Kidney (tissue), 14 donors: ENCODE data around the gene PTGIS. TPM values are rescaled to one million over a fixed set of nuclear protein-coding genes. Genes with fewer than 3 reads are reported as not detected.

Experiments
- DNase-seq, 5 donors: peaks; one replicate each; pipeline ENCODE4 v3.0.0-alpha.2; 2013 to 2020
- FAIRE-seq: peaks from 2 replicates; lab custom pipeline; 2012; peaks lifted over from hg19 to GRCh38; lab: Jason Lieb, UNC
- H3K27ac ChIP-seq, 2 donors: one replicate each; pipeline ENCODE4 v1.7.0; 2013; ENCODE audit warnings: low read depth in 2 of 2, low read length in 2 of 2, inconsistent platforms in 1 of 2
- H3K27me3 ChIP-seq: one replicate; pipeline ENCODE4 v1.7.1; 2013; ENCODE audit warnings: low read length, inconsistent platforms; ENCODE audit not compliant: control insufficient read depth, insufficient read depth
- H3K36me3 ChIP-seq, 3 donors: one replicate each; pipeline versions ENCODE4 v1.7.0 to v1.7.1; 2013; ENCODE audit warnings: low read length in 3 of 3, control low read depth in 1 of 3, inconsistent platforms in 1 of 3; ENCODE audit not compliant: insufficient read depth in 3 of 3, control insufficient read depth in 2 of 3
- H3K4me1 ChIP-seq, 3 donors: one replicate each; pipeline versions ENCODE4 v1.7.0 to v1.7.1; 2013; ENCODE audit warnings: low read length in 3 of 3, inconsistent platforms in 1 of 3, low read depth in 1 of 3; ENCODE audit not compliant: control insufficient read depth in 2 of 3, insufficient read depth in 2 of 3
- H3K4me3 ChIP-seq, 3 donors: one replicate each; pipeline versions ENCODE4 v1.7.0 to v1.8.1; 2013; ENCODE audit warnings: low read length in 3 of 3, control low read depth in 1 of 3, inconsistent platforms in 1 of 3
- H3K9ac ChIP-seq, 3 donors: one replicate each; pipeline versions ENCODE4 v1.7.0 to v1.7.1; 2013; ENCODE audit warnings: low read length in 3 of 3, control low read depth in 1 of 3, inconsistent platforms in 1 of 3
- H3K9me3 ChIP-seq, 3 donors: one replicate each; pipeline versions ENCODE4 v1.7.0 to v1.7.1; 2013; ENCODE audit warnings: low read length in 3 of 3, control low read depth in 1 of 3, inconsistent platforms in 1 of 3; ENCODE audit not compliant: control insufficient read depth in 2 of 3, insufficient read depth in 1 of 3
- CTCF ChIP-seq: IDR thresholded peaks from 3 replicates; pipeline ENCODE4 v1.5.1; 2012; ENCODE audit warnings: mild to moderate bottlenecking, moderate library complexity, borderline replicate concordance; ENCODE audit not compliant: insufficient read depth; ENCODE audit errors: extremely low read depth
- intact Hi-C: fragments of 100-400 bp; cut with DNase I; formaldehyde crosslinking; loops from one replicate; pipeline ENCODE4 v1.11.1; 2022
- polyA plus RNA-seq: library from polyadenylated mRNA; stranded (reverse); fragments of 350-450 nt; fragmentation: Illumina TruSeq; extraction: RNeasy Lipid Tissue Mini Kit (QIAGEN cat#74804); gene quantifications from one replicate; pipeline ENCODE4 v1.2.3, GENCODE V29; 2014; ENCODE audit warnings: low read depth, low replicate concordance; ENCODE audit not compliant: insufficient read depth
- total RNA-seq: library from RNA; stranded (reverse); fragmentation: NEBNext Ultra II Directional; extraction: Animal tissue kit (Norgen Biotek cat#: 25700); gene quantifications from one replicate; pipeline ENCODE4 v1.2.1, GENCODE V29; 2021
- donor health status: control.
- donor health status: control.
- donor health status: control.
- donor health status: control.
- donor health status: control.
- donor health status: DM: yes; HTN: yes; CAD: no.
- donor health status: Normal renal cell carcinoma (clear cell type).

Gene PTGIS
- total and polyA plus RNA-seq, 2 donors from 2014 or later: 3.1 to 24.1 TPM

GRCh38 chr20:49580813-49581174 is 12.9 kb upstream of the PTGIS start:
- DNase-seq (no peak), FAIRE-seq (no peak)
- H3K9me3 ChIP-seq: peaks cover 0 to 4% (median 0%) of the 10 kb centered on the region in 3 donors
- H3K4me3 ChIP-seq: no peak overlapping the region
- H3K36me3 ChIP-seq: no peaks in the 10 kb centered on the region
- H3K27me3 ChIP-seq: no peaks in the 10 kb centered on the region
- H3K4me1 ChIP-seq: peaks cover 0 to 5% (median 0%) of the 10 kb centered on the region in 3 donors
- no peak for TF ChIP-seq CTCF
- H3K9ac ChIP-seq: no peak overlapping the region
- intact Hi-C loops: no loop called here
- no peak overlapping the region for H3K27ac ChIP-seq

GRCh38 chr20:49579874-49580812 is 12.2 kb upstream of the PTGIS start:
- Histone ChIP-seq H3K27me3 (no peaks in the 10 kb centered on the region), H3K4me1 (peaks cover 0 to 5% (median 0%) of the 10 kb centered on the region in 3 donors), H3K27ac (no peak overlapping the region), H3K9me3 (peaks cover 0 to 4% (median 0%) of the 10 kb centered on the region in 3 donors), H3K4me3 (no peak overlapping the region), H3K9ac (no peak overlapping the region), H3K36me3 (no peaks in the 10 kb centered on the region)
- DNase-seq (peak in 3 of 5 donors; percentile 41 to 87 (median 67)), FAIRE-seq (no peak)
- intact Hi-C loops: no loop called here
- no peak for TF ChIP-seq CTCF

- no peak for TF ChIP-seq CTCF
- H3K27ac ChIP-seq: no peak overlapping the region
- DNase-seq (no peak), FAIRE-seq (no peak)
- peaks cover 0 to 4% (median 0%) of the 10 kb centered on the region in 3 donors for H3K9me3 ChIP-seq
- H3K4me1 ChIP-seq: peaks cover 0 to 5% (median 0%) of the 10 kb centered on the region in 3 donors
- no peak overlapping the region for H3K4me3 ChIP-seq
- H3K9ac ChIP-seq: no peak overlapping the region
- H3K27me3 ChIP-seq: no peaks in the 10 kb centered on the region
- intact Hi-C loops: no loop called here
- H3K36me3 ChIP-seq: no peaks in the 10 kb centered on the region
Measured at GRCh38 chr20:49579195-49579594, 11.3 kb upstream of the PTGIS start.
